Stimulated activated naive CD8-positive, alpha-beta T cell treated with anti-CD3 and anti-CD28 coated beads, Interleukin-15, Interleukin-2, amounts not matched to agents 100 ng/mL and 50 ng/mL, for 24 hours (primary cell): ENCODE measurements around the gene TTYH2.
"Not testable (repeated sequence)": the region's sequence is repeated elsewhere in the genome, so short reads cannot be mapped to it uniquely, and the experiment has no call there.

Experiments used
- H3K27ac Mint-ChIP-seq: one replicate; pipeline ENCODE4 v1.8.0; 2021; ENCODE audit warnings: mild to moderate bottlenecking, mixed read lengths
- H3K27me3 Mint-ChIP-seq: one replicate; pipeline ENCODE4 v1.8.0; 2021; ENCODE audit warnings: mixed read lengths
- H3K36me3 Mint-ChIP-seq: one replicate; pipeline ENCODE4 v1.8.0; 2021; ENCODE audit warnings: low read depth, mixed read lengths
- H3K4me1 Mint-ChIP-seq: one replicate; pipeline ENCODE4 v1.8.0; 2021; ENCODE audit warnings: low read depth, mixed read lengths
- H3K4me3 Mint-ChIP-seq: one replicate; pipeline ENCODE4 v1.8.0; 2021; ENCODE audit warnings: mild to moderate bottlenecking, mixed read lengths
- H3K9me3 Mint-ChIP-seq: one replicate; pipeline ENCODE4 v1.8.0; 2021; ENCODE audit warnings: mixed read lengths

TTYH2 gene

DNA sequence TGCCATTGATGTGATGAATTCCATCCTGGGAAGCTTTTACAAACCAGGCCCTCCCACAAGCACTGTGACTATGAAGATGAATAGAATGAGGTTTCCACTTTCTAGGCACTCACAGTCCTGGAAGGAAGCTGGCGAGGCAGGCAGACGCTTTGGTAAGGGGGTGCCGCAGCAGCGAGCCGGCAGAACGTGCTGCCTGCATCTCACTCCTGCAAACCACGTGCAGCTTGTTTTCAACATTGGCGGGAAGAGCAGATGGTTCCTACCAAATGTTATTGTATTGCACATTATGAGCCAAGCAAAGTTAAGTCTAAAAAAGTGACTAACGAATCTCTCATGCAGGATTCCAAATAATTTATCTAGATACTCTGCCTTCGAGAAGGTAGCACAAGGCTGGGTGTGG is 57.0 kb downstream of the TTYH2 start:
- no peak overlapping the region for H3K27ac Mint-ChIP-seq
- no peaks in the 10 kb centered on the region for H3K9me3 Mint-ChIP-seq
- no peak overlapping the region for H3K4me3 Mint-ChIP-seq
- H3K27me3 Mint-ChIP-seq = peaks cover 12% of the 10 kb centered on the region
- H3K36me3 Mint-ChIP-seq = no peaks in the 10 kb centered on the region
- peaks cover 19% of the 10 kb centered on the region for H3K4me1 Mint-ChIP-seq

DNA sequence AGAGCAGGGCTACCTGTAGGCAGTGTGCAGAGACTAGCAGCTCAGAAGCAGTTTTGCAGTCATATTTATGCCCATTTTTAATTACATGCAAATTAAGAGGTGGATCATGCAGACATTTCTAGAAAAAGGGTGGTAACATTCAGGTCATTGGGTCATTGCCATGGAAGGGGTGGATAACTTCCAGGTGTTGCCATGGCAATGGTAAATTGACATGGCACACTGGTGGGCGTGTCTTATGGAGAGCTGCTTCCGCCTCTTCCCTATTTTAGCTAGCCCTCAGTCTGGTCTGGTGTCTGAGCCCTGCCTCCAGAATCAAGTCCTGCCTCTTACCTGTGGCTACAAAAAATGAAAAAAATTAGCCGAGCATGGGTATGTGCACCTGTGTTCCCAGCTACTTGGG is 57.9 kb downstream of the TTYH2 start:
- no peaks in the 10 kb centered on the region for H3K9me3 Mint-ChIP-seq
- H3K4me3 Mint-ChIP-seq = no peak overlapping the region
- peaks cover 12% of the 10 kb centered on the region for H3K27me3 Mint-ChIP-seq
- no peak overlapping the region for H3K27ac Mint-ChIP-seq
- no peaks in the 10 kb centered on the region for H3K36me3 Mint-ChIP-seq
- peaks cover 23% of the 10 kb centered on the region for H3K4me1 Mint-ChIP-seq

DNA sequence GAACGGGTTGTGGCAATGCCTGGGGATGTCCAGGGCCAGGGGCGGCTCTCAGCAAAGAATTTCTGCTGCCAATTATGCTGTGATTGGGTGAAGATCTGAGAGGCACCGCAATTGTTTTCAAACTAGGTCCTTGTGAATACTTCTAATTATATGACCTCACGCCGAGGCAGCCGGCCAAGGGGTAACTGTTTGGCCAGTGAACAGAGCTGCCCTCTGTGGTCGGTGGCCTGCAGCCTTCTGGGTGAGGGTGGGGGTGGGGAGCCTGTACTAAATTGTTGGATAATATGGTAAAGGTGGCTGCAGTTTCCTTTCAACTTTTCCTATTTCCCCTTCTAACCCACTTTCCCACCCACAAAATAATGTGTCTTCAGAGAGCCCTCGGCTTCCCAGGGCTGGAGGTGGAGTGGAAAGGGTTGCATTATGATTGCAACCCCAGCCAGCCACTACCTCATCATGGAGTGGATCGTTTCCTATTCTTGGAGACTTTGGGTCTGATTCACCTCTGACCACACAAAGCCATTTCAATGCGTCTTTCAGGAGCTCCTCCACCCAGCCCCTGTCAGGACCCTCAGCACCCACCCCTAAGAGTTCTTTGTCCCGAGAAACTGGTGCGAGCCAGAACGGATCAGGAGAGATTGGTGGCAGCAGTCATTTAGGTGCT is 58.7 kb downstream of the TTYH2 start:
- Mint-ChIP-seq H3K36me3 (no peaks in the 10 kb centered on the region), H3K27ac (no peak overlapping the region), H3K4me3 (no peak overlapping the region)

DNA sequence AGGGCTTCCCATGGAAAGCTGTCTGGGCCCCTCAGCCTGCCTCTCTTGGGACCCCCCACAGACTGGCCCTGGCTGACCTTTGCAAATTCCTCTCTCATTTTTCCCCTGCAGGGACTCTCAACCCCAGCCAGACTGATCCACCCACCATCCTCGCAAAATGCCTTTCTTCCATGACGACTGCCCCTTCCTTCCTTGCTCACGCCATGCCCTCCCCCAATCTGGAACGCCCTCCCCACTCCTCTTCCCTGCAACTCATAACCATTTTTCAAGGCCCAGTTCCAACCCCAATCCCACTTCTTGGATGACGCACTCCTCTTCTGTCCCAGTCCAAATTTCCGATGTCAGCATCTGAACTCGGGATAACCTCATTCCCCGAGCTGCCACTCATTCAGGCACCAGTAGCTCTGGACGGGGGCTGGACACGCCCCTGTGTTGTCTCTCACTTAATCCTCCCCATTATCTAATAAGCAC is 59.4 kb downstream of the TTYH2 start:
- H3K4me1 Mint-ChIP-seq = peaks cover 29% of the 10 kb centered on the region
- no peak overlapping the region for H3K4me3 Mint-ChIP-seq
- peaks cover 12% of the 10 kb centered on the region for H3K27me3 Mint-ChIP-seq
- H3K27ac Mint-ChIP-seq = no peak overlapping the region
- no peaks in the 10 kb centered on the region for H3K9me3 Mint-ChIP-seq
- no peaks in the 10 kb centered on the region for H3K36me3 Mint-ChIP-seq

More for the DNA sequence above, 58.7 kb downstream of the TTYH2 start:
- H3K27me3 Mint-ChIP-seq = peaks cover 12% of the 10 kb centered on the region
- no peaks in the 10 kb centered on the region for H3K9me3 Mint-ChIP-seq
- H3K4me1 Mint-ChIP-seq = peaks cover 29% of the 10 kb centered on the region

GRCh38 chr17:74274060-74274708 is 60.8 kb downstream of the TTYH2 start, which contains the start of gene DNAI2:
DNAI2 (plus strand) TSS chr17:74274234; CDS start chr17:74281818, 7,584 bp downstream.
- Mint-ChIP-seq H3K27me3 (peaks cover 9% of the 10 kb centered on the region), H3K27ac (no peak within 1 kb of the TSS), H3K36me3 (no peaks in the 10 kb centered on the region), H3K9me3 (no peaks in the 10 kb centered on the region), H3K4me1 (peaks cover 38% of the 10 kb centered on the region), H3K4me3 (peak within 1 kb of the TSS; percentile 62)

- Mint-ChIP-seq H3K4me1 (peaks cover 40% of the 10 kb centered on the region), H3K27me3 (peaks cover 9% of the 10 kb centered on the region)
Measured at GRCh38 chr17:74274709-74275340, 61.5 kb downstream of the TTYH2 start.

GRCh38 chr17:74276051-74276476 is 62.7 kb downstream of the TTYH2 start:
- no peak overlapping the region for H3K4me3 Mint-ChIP-seq
- no peaks in the 10 kb centered on the region for H3K36me3 Mint-ChIP-seq
- H3K9me3 Mint-ChIP-seq = no peaks in the 10 kb centered on the region
- H3K4me1 Mint-ChIP-seq = peaks cover 53% of the 10 kb centered on the region
- H3K27me3 Mint-ChIP-seq = peaks cover 9% of the 10 kb centered on the region
- peak overlapping the region; percentile 61 for H3K27ac Mint-ChIP-seq

More at GRCh38 chr17:74274709-74275340, 61.5 kb downstream of the TTYH2 start:
- Mint-ChIP-seq H3K36me3 (no peaks in the 10 kb centered on the region), H3K4me3 (peak overlapping the region; percentile 62), H3K9me3 (no peaks in the 10 kb centered on the region), H3K27ac (no peak overlapping the region)

DNA sequence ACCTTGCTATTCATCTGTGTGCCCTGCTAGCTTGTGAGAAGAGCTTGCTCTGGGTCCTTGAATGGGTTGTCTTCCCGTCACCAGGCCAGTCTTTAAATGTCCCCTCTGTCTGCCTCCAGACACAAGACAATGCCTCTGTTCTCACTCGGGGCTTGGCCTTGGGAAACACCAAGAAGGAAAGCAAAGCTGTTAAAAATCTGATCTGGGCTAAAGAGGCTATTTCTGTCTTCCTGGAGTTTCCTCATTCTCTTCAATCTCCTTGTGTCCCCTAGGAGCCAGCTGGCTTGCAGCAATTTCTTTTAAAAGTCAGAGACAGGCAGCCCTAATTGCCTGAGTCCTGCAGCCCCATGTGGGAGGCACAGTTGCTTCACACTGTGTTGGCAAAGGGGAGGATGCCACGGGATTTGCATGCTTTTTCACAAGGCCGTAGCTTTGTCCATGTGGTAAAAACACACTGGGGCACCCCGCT is 63.2 kb downstream of the TTYH2 start:
- no peaks in the 10 kb centered on the region for H3K9me3 Mint-ChIP-seq
- H3K36me3 Mint-ChIP-seq = no peaks in the 10 kb centered on the region
- no peak overlapping the region for H3K4me3 Mint-ChIP-seq
- H3K27ac Mint-ChIP-seq = peak overlapping the region; percentile 34
- H3K27me3 Mint-ChIP-seq = peaks cover 9% of the 10 kb centered on the region
- H3K4me1 Mint-ChIP-seq = peaks cover 58% of the 10 kb centered on the region

DNA sequence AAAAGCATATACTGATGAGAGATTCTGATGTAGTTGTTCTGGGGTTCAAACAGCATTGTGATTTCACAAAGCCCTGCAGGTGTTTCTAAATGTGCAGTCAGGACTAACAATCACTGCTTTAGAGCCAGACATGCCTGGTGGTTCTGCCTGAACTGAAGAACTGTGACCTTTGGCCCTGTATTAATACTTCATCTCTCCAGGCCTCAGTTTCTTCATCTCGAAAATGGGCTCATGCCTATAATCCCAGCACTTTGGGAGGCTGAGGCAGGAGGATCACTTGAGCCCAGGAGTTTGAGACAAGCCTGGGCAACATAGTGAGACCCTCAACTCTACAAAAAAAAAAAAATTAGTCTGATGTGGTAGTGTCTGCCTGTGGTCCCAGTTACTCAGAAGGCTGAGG is 64.6 kb downstream of the TTYH2 start:
- Mint-ChIP-seq H3K27ac (no peak overlapping the region), H3K4me3 (no peak overlapping the region), H3K36me3 (no peaks in the 10 kb centered on the region), H3K4me1 (peaks cover 69% of the 10 kb centered on the region), H3K27me3 (peaks cover 9% of the 10 kb centered on the region), H3K9me3 (no peaks in the 10 kb centered on the region)

GRCh38 chr17:74279617-74280016 is 66.2 kb downstream of the TTYH2 start:
- not testable (repeated sequence) for H3K36me3 Mint-ChIP-seq, H3K27me3 Mint-ChIP-seq, H3K4me3 Mint-ChIP-seq, H3K9me3 Mint-ChIP-seq
- H3K4me1 Mint-ChIP-seq = peaks cover 69% of the 10 kb centered on the region
- H3K27ac Mint-ChIP-seq = peak overlapping the region; percentile 81

- Mint-ChIP-seq H3K4me3 (no peak overlapping the region), H3K27me3 (no peaks in the 10 kb centered on the region), H3K4me1 (peaks cover 69% of the 10 kb centered on the region), H3K36me3 (no peaks in the 10 kb centered on the region), H3K27ac (peak overlapping the region; percentile 81), H3K9me3 (no peaks in the 10 kb centered on the region)
Measured at GRCh38 chr17:74280093-74280513, 66.7 kb downstream of the TTYH2 start.

- Mint-ChIP-seq H3K4me3 (no peak overlapping the region), H3K4me1 (peaks cover 58% of the 10 kb centered on the region), H3K9me3 (no peaks in the 10 kb centered on the region), H3K36me3 (no peaks in the 10 kb centered on the region), H3K27ac (peak overlapping the region; percentile 98), H3K27me3 (no peaks in the 10 kb centered on the region)
Measured at GRCh38 chr17:74281799-74282198, 68.4 kb downstream of the TTYH2 start.

- H3K9me3 Mint-ChIP-seq, H3K4me3 Mint-ChIP-seq, H3K36me3 Mint-ChIP-seq, H3K27me3 Mint-ChIP-seq: not testable (repeated sequence)
- peaks cover 57% of the 10 kb centered on the region for H3K4me1 Mint-ChIP-seq
- peak overlapping the region; percentile 98 for H3K27ac Mint-ChIP-seq
Measured at GRCh38 chr17:74282274-74282586, 68.9 kb downstream of the TTYH2 start.

GRCh38 chr17:74282587-74283370 is 69.4 kb downstream of the TTYH2 start:
- Mint-ChIP-seq H3K4me3 (peak overlapping the region; percentile 68), H3K36me3 (no peaks in the 10 kb centered on the region), H3K27ac (peak overlapping the region; percentile 98)

GRCh38 chr17:74283371-74283673 is 70.0 kb downstream of the TTYH2 start:
- peak overlapping the region; percentile 68 for H3K4me3 Mint-ChIP-seq
- H3K27me3 Mint-ChIP-seq = no peaks in the 10 kb centered on the region
- no peaks in the 10 kb centered on the region for H3K36me3 Mint-ChIP-seq
- H3K4me1 Mint-ChIP-seq = peaks cover 55% of the 10 kb centered on the region
- no peaks in the 10 kb centered on the region for H3K9me3 Mint-ChIP-seq
- H3K27ac Mint-ChIP-seq = peak overlapping the region; percentile 98

More at GRCh38 chr17:74282587-74283370, 69.4 kb downstream of the TTYH2 start:
- Mint-ChIP-seq H3K27me3 (no peaks in the 10 kb centered on the region), H3K4me1 (peaks cover 57% of the 10 kb centered on the region), H3K9me3 (no peaks in the 10 kb centered on the region)
